Lung (tissue), 12 donors: ENCODE data around the gene ATP7A. TPM values are rescaled to one million over a fixed set of nuclear protein-coding genes. Genes with fewer than 3 reads are reported as not detected.

Experiments used
- ATAC-seq: fragments of 200-7000 bp; cut with Tn5 transposase; one replicate; pipeline ENCODE4 v1.9.1; 2020; ENCODE audit warnings: moderate number of reproducible peaks; ENCODE audit not compliant: insufficient read depth, low FRiP score
- DNase-seq, 3 donors: peaks; one replicate each; pipeline ENCODE4 v3.0.0-alpha.2; 2013 to 2017
- H3K27ac ChIP-seq, 2 donors: one replicate each; pipeline ENCODE4 v1.5.1; 2013; ENCODE audit warnings: mild to moderate bottlenecking in 2 of 2, moderate library complexity in 2 of 2, control low read depth in 1 of 2, inconsistent platforms in 1 of 2, low read depth in 1 of 2, low read length in 1 of 2
- H3K27me3 ChIP-seq, 3 donors: one replicate each; pipeline ENCODE4 v1.5.1; 2013; ENCODE audit warnings: low read length in 2 of 3; ENCODE audit not compliant: control insufficient read depth in 3 of 3, insufficient read depth in 3 of 3
- H3K36me3 ChIP-seq, 4 donors: one replicate each; pipeline ENCODE4 v1.5.1; 2013; ENCODE audit warnings: low read length in 4 of 4, mild to moderate bottlenecking in 1 of 4, moderate library complexity in 1 of 4; ENCODE audit not compliant: control insufficient read depth in 4 of 4, insufficient read depth in 4 of 4
- H3K4me1 ChIP-seq, 5 donors: one replicate each; pipeline ENCODE4 v1.5.1; 2013; ENCODE audit warnings: low read length in 5 of 5, mild to moderate bottlenecking in 2 of 5, moderate library complexity in 1 of 5; ENCODE audit not compliant: control insufficient read depth in 5 of 5, insufficient read depth in 5 of 5
- H3K4me3 ChIP-seq: one replicate; pipeline ENCODE4 v1.5.1; 2013; ENCODE audit warnings: mild to moderate bottlenecking, control low read depth, moderate library complexity
- H3K9ac ChIP-seq, 2 donors: one replicate each; pipeline ENCODE4 v1.5.1; 2013; ENCODE audit warnings: low read length in 2 of 2, control low read depth in 1 of 2; ENCODE audit not compliant: insufficient read depth in 1 of 2
- H3K9me3 ChIP-seq, 4 donors: one replicate each; pipeline ENCODE4 v1.5.1; 2013; ENCODE audit warnings: low read length in 3 of 4, mild to moderate bottlenecking in 1 of 4, moderate library complexity in 1 of 4; ENCODE audit not compliant: control insufficient read depth in 4 of 4, insufficient read depth in 3 of 4
- CTCF ChIP-seq: IDR thresholded peaks from 2 replicates; pipeline ENCODE4 v1.5.1; 2012; ENCODE audit warnings: mild to moderate bottlenecking; ENCODE audit errors: control extremely low read depth, extremely low read depth
- WGBS, 2 donors: extraction: QIAGEN DNeasy Blood & Tissue Kit; methylation state at CpG; one replicate each; pipeline ENCODE4 v1.1.7; 2013; 5-methylcytosine and 5-hydroxymethylcytosine counted together
- polyA plus RNA-seq, 2 donors: library from polyadenylated mRNA; stranded (reverse); fragments of 200-250 nt; gene quantifications; one replicate each; pipeline ENCODE4 v1.2.1, GENCODE V29; 2013
- total RNA-seq, 2 donors: library from RNA; depleted of rRNA in 1 of 2; stranded (reverse); fragments of >200 nt in 1 of 2; gene quantifications; one replicate each; pipeline ENCODE4 v1.2.1, GENCODE V29; 2014 to 2021
- donor health status: control.
- donor health status: control.
- donor health status: Bipolar disorder and iron deficiency.
- donor health status: healthy.
- donor health status: DM: yes; HTN: yes; CAD: no.

Gene ATP7A
- total and polyA plus RNA-seq, 4 donors, result 2.5 to 23.5 (median 7.5) TPM

GRCh38 chrX:78024349-78025059 is 114.0 kb downstream of the ATP7A start:
- H3K36me3 ChIP-seq, result peaks cover 0 to 3% (median 0%) of the 10 kb centered on the region in 4 donors
- WGBS, 2 donors, result 39 to 56% methylated on average over 7 of the region's 7 CpGs
- peak; percentile 68 for ATAC-seq
- no peaks in the 10 kb centered on the region for H3K4me1 ChIP-seq
- H3K9me3 ChIP-seq, result no peaks in the 10 kb centered on the region
- no peaks in the 10 kb centered on the region for H3K27me3 ChIP-seq
- DNase-seq, result no peak
- TF ChIP-seq CTCF, result peak; percentile 41
- H3K4me3 ChIP-seq, result no peak overlapping the region
- peak overlapping the region in 1 of 2 donors; percentile 15 for H3K27ac ChIP-seq
- no peak overlapping the region for H3K9ac ChIP-seq

- no peak overlapping the region for H3K27ac ChIP-seq
- no peaks in the 10 kb centered on the region for H3K9me3 ChIP-seq
- DNase-seq (no peak), ATAC-seq (no peak)
- peaks cover 0 to 5% (median 0%) of the 10 kb centered on the region in 4 donors for H3K36me3 ChIP-seq
- H3K27me3 ChIP-seq, result no peaks in the 10 kb centered on the region
- no peaks in the 10 kb centered on the region for H3K4me1 ChIP-seq
- H3K4me3 ChIP-seq, result no peak overlapping the region
- 79 to 97% methylated on average over 3 of the region's 3 CpGs for WGBS, 2 donors
- no peak for TF ChIP-seq CTCF
- H3K9ac ChIP-seq, result no peak overlapping the region
Observed at GRCh38 chrX:78027798-78028197, 117.3 kb downstream of the ATP7A start.

GRCh38 chrX:78029663-78030062 is 119.2 kb downstream of the ATP7A start:
- WGBS, 2 donors, result 42 to 61% methylated on average over 2 of the region's 2 CpGs
- Histone ChIP-seq H3K27me3 (no peaks in the 10 kb centered on the region), H3K4me3 (no peak overlapping the region), H3K27ac (no peak overlapping the region), H3K9me3 (no peaks in the 10 kb centered on the region), H3K36me3 (peaks cover 0 to 3% (median 1%) of the 10 kb centered on the region in 4 donors), H3K9ac (no peak overlapping the region), H3K4me1 (no peaks in the 10 kb centered on the region)
- ATAC-seq (no peak), DNase-seq (peak; percentile 38 to 47 (median 43))
- TF ChIP-seq CTCF, result peak; percentile 6
